Esophagus squamous epithelium (tissue), 4 donors: ENCODE results near the gene IL1RN.

Experiments used
- CTCF ChIP-seq, 6 experiments: fragments of 450-650 bp in 4 of 6; fragments of 200-600 bp in 2 of 6; sonication (generic) in 2 of 6; IDR thresholded peaks; one replicate each; pipeline ENCODE4 v1.5.1; 2016 to 2019; ENCODE audit warnings: antibody characterized with exemption in 6 of 6, mild to moderate bottlenecking in 4 of 6, moderate library complexity in 4 of 6
- POLR2A ChIP-seq, 4 donors: fragments of 450-650 bp; IDR thresholded peaks; one replicate each; pipeline ENCODE4 v1.6.1; 2017; ENCODE audit warnings: antibody characterized with exemption in 4 of 4, mild to moderate bottlenecking in 4 of 4, moderate library complexity in 3 of 4

- TF ChIP-seq CTCF (IDR thresholded peaks at IDR 0.05) (no peak), POLR2A (IDR thresholded peaks at IDR 0.05) (no peak)
Observed at GRCh38 chr2:113174376-113174750, 47.0 kb downstream of the IL1RN start.
